IPS-15b (cell line): ENCODE measurements around the gene ARL13B.

Source experiments
- H3K27me3 ChIP-seq: one replicate; pipeline ENCODE4 v1.6.1; 2013; ENCODE audit warnings: low read length; ENCODE audit not compliant: control insufficient read depth, insufficient read depth
- H3K36me3 ChIP-seq: one replicate; pipeline ENCODE4 v1.6.1; 2013; ENCODE audit warnings: low read length; ENCODE audit not compliant: control insufficient read depth, insufficient read depth
- H3K4me1 ChIP-seq: one replicate; pipeline ENCODE4 v1.6.1; 2013; ENCODE audit warnings: mild to moderate bottlenecking, low read length; ENCODE audit not compliant: control insufficient read depth, insufficient read depth
- H3K4me3 ChIP-seq: one replicate; pipeline ENCODE4 v1.5.1; 2013; ENCODE audit warnings: low read depth, low read length
- H3K9ac ChIP-seq: one replicate; pipeline ENCODE4 v1.6.1; 2013; ENCODE audit warnings: low read depth, mild to moderate bottlenecking, low read length
- H3K9me3 ChIP-seq: one replicate; pipeline ENCODE4 v1.6.1; 2013; ENCODE audit warnings: mild to moderate bottlenecking, low read length; ENCODE audit not compliant: control insufficient read depth, insufficient read depth

ARL13B gene

DNA sequence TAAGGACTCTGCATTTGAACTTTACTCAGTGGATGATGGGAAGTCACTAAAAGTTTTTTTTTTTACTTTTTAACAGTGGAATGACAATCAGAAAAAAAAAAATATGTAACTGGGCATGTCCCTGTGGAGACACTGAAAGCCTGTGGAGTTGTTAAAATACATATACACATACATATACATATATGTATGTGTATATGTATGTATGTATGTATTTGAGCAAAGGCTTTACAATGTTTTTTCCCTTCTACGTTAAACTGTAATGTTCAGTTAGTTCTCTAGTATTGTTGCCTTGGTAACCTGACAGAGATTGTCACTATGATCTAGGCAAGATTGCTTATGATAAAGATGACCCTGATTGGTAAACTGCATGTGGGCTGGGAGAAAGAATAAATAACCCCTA, 113.2 kb downstream of the ARL13B start:
- Histone ChIP-seq H3K9me3 (no peaks in the 10 kb centered on the region), H3K9ac (no peak overlapping the region), H3K36me3 (peaks cover 5% of the 10 kb centered on the region), H3K27me3 (no peaks in the 10 kb centered on the region), H3K4me3 (no peak overlapping the region), H3K4me1 (no peaks in the 10 kb centered on the region)

DNA sequence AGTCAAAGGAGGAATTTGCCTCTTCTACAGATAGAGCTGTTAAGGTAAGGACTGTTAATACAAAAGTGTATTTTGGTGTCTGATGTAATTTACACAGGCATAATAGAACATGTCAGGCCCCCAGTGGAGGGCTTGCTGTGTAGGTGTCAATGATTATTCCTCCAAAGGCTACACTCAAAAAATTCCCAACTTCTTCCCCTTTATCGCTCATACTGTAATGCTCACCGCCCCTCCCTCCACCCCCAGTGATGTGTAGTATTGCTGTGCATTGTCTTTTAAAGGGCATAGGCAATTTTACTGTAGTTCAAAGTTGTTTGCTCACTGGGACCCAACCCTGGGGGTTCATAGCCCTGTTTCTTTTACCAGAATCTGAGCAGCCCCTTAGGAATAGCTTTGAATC, 115.2 kb downstream of the ARL13B start:
- Histone ChIP-seq H3K36me3 (peaks cover 5% of the 10 kb centered on the region), H3K9ac (no peak overlapping the region), H3K4me3 (no peak overlapping the region), H3K27me3 (no peaks in the 10 kb centered on the region), H3K4me1 (no peaks in the 10 kb centered on the region), H3K9me3 (no peaks in the 10 kb centered on the region)

DNA sequence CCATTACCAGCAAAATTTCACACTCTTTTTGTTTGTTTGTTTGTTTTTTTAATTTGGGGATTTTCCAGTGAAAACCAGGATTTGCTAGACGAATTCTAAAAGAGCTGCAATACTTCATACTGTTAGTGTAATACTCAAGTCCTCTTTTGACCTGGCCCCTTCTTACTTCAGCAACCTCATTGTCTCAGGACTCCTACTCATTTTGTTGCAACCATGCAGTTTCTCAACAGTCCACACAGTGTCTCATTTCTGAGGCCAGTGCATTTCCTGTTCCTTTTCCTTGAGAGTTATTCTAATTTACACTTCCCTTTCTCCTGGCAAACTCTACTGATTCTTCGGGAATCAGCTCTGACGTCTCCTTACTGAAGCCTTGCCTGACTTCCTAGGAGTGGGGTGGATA, 118.5 kb downstream of the ARL13B start:
- Histone ChIP-seq H3K4me1 (no peaks in the 10 kb centered on the region), H3K36me3 (peaks cover 5% of the 10 kb centered on the region), H3K9ac (no peak overlapping the region), H3K27me3 (no peaks in the 10 kb centered on the region), H3K4me3 (no peak overlapping the region), H3K9me3 (no peaks in the 10 kb centered on the region)

DNA sequence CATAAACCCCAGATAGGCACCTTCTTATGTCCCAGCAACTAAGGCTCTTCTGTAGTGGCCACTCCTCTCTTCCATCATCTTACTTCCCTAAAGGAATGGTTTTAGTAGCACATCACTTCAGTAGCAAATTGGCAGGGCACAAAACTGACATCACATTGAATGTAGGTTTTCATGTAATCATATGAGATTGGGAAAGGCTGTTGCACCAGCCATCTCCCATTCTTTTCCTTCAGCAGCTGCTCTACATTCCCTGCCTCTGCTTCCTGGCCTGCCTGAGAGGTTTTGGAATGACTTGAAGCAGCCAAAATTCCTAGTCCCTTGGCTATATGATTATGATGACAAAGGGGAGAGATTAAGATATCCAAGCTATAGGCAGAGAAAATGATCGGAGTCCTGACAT, 119.4 kb downstream of the ARL13B start:
- no peaks in the 10 kb centered on the region for H3K9me3 ChIP-seq
- no peak overlapping the region for H3K4me3 ChIP-seq
- H3K9ac ChIP-seq, result no peak overlapping the region
- peaks cover 5% of the 10 kb centered on the region for H3K36me3 ChIP-seq
- no peaks in the 10 kb centered on the region for H3K4me1 ChIP-seq
- H3K27me3 ChIP-seq, result no peaks in the 10 kb centered on the region

DNA sequence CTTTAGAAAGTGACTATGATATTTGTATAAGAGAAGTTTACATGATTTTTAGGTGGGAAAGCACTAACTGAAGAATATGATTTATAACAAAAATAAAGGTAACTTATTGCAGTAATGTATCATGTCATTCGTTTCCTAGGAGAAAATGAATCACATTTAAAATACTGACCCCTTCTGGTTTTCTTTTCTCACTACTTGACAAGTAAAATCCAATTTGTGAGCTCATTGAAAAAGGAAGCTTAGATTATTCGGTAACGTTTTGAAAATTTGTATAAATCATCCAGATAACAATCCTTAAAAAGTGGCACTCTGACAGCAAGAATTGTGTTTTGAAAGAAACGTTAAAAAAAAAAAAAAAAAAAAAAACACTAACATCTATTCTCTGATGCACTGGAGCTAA, 121.9 kb downstream of the ARL13B start:
- no peak overlapping the region for H3K4me3 ChIP-seq
- H3K4me1 ChIP-seq, result no peaks in the 10 kb centered on the region
- H3K36me3 ChIP-seq, result no peaks in the 10 kb centered on the region
- no peak overlapping the region for H3K9ac ChIP-seq
- no peaks in the 10 kb centered on the region for H3K9me3 ChIP-seq
- no peaks in the 10 kb centered on the region for H3K27me3 ChIP-seq
